MV-4-11 (cell line): ENCODE results near the gene PIP4K2A.

ENCODE experiments used
- DNase-seq: peaks from one replicate; lab custom pipeline; 2025; lab: John Stamatoyannopoulos, UW

The PIP4K2A gene

GRCh38 chr10:22638863-22639262, 75.5 kb downstream of the PIP4K2A start:
- DNase-seq: no peak

GRCh38 chr10:22637491-22637890, 76.9 kb downstream of the PIP4K2A start:
- DNase-seq: no peak

- peak; percentile 69 for DNase-seq
Observed at GRCh38 chr10:22635650-22636049, 78.7 kb downstream of the PIP4K2A start.

- no peak for DNase-seq
Observed at GRCh38 chr10:22634606-22635459, 79.5 kb downstream of the PIP4K2A start.

GRCh38 chr10:22634093-22634492, 80.3 kb downstream of the PIP4K2A start:
- DNase-seq: no peak

- DNase-seq: no peak
Observed at GRCh38 chr10:22633528-22633927, 80.8 kb downstream of the PIP4K2A start.

- DNase-seq: no peak
Observed at GRCh38 chr10:22633106-22633505, 81.3 kb downstream of the PIP4K2A start.

GRCh38 chr10:22631646-22632278, 82.6 kb downstream of the PIP4K2A start:
- no peak for DNase-seq

- DNase-seq: no peak
Observed at GRCh38 chr10:22631185-22631584, 83.2 kb downstream of the PIP4K2A start.

GRCh38 chr10:22630234-22631174, 83.9 kb downstream of the PIP4K2A start:
- peak; percentile 80 for DNase-seq

- DNase-seq: peak; percentile 26
Observed at GRCh38 chr10:22629852-22630233, 84.5 kb downstream of the PIP4K2A start.

- no peak for DNase-seq
Observed at GRCh38 chr10:22629126-22629525, 85.3 kb downstream of the PIP4K2A start.

GRCh38 chr10:22628309-22628708, 86.1 kb downstream of the PIP4K2A start:
- no peak for DNase-seq

GRCh38 chr10:22626784-22627183, 87.6 kb downstream of the PIP4K2A start:
- DNase-seq: no peak

- no peak for DNase-seq
Observed at GRCh38 chr10:22625516-22626290, 88.7 kb downstream of the PIP4K2A start.

- peak; percentile 9 for DNase-seq
Observed at GRCh38 chr10:22624287-22624738, 90.1 kb downstream of the PIP4K2A start.

GRCh38 chr10:22623633-22624253, 90.6 kb downstream of the PIP4K2A start:
- no peak for DNase-seq

- no peak for DNase-seq
Observed at GRCh38 chr10:22622242-22622806, 92.1 kb downstream of the PIP4K2A start.

GRCh38 chr10:22621726-22622125, 92.7 kb downstream of the PIP4K2A start:
- DNase-seq: no peak

GRCh38 chr10:22620929-22621328, 93.4 kb downstream of the PIP4K2A start:
- no peak for DNase-seq
